Mesothelial cell of epicardium (in vitro differentiated cells): Measurements from ENCODE around the gene FAM118A. TPM values are rescaled to one million over a fixed set of nuclear protein-coding genes. Genes with fewer than 3 reads are reported as not detected.

Experiments
- DNase-seq, 2 experiments: peaks; one replicate each; pipeline ENCODE4 v3.0.0; 2021; ENCODE audit warnings: low spot score in 2 of 2; ENCODE audit not compliant: unreplicated experiment in 2 of 2
- H3K27ac Mint-ChIP-seq: 2 replicates; pipeline ENCODE4 v1.8.0; 2021; ENCODE audit warnings: mixed read lengths
- H3K27me3 Mint-ChIP-seq: 2 replicates; pipeline ENCODE4 v1.8.0; 2021; ENCODE audit warnings: low read depth, mixed read lengths
- H3K36me3 Mint-ChIP-seq: 2 replicates; pipeline ENCODE4 v1.8.0; 2021; ENCODE audit warnings: mixed read lengths
- H3K4me1 Mint-ChIP-seq: 2 replicates; pipeline ENCODE4 v1.8.0; 2021; ENCODE audit warnings: mixed read lengths
- H3K4me3 Mint-ChIP-seq: 2 replicates; pipeline ENCODE4 v1.8.0; 2021; ENCODE audit warnings: mild to moderate bottlenecking, moderate library complexity, mixed read lengths
- H3K9me3 Mint-ChIP-seq: 2 replicates; pipeline ENCODE4 v1.8.0; 2021; ENCODE audit warnings: mixed read lengths
- total RNA-seq: library from RNA; stranded (reverse); gene quantifications from 3 replicates; pipeline ENCODE4 v1.2.1, GENCODE V29; 2021
- TF ChIP-seq, protein P1 (sequence below): fragments of 200-600 bp; sonication (generic); IDR thresholded peaks from one replicate; pipeline ENCODE4 v1.5.0; 2021; ENCODE audit warnings: antibody characterized with exemption; ENCODE audit not compliant: unreplicated experiment

FAM118A gene
- total RNA-seq, 1 donor from 2014 or later: 235 TPM

DNA sequence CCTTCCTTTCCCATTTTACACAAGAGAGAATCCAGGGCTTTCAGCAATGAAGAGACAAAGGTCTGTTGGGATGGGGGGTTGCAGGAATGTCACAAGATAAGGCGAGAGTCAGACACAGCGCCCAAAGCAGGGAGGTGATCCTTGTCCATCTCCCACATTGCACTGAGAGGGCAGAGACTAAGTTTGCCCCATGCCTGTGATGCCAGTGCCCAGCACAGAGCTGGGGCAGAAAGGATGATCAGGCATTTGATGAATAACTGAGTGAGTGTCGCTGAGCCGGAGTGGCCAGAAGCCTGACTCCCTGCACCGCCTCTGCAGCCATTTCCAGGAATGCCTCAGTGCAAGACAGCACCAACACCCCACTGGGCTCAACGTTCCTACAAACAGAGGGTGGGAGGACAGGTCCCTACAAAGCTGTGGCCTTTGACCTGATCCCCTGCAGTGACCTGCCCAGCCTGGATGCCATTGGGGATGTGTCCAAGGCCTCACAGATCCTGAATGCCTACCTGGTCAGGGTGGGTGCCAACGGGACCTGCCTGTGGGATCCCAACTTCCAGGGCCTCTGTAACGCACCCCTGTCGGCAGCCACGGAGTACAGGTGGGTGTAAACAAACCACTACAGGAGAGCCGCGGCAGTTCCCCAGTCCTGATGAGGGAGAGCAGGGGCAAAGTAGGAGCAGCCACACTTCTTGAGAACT, 22.7 kb upstream of the FAM118A start:
- no peaks in the 10 kb centered on the region for H3K9me3 Mint-ChIP-seq
- H3K4me3 Mint-ChIP-seq: no peak overlapping the region
- peaks cover 6% of the 10 kb centered on the region for H3K4me1 Mint-ChIP-seq
- no peak overlapping the region for H3K27ac Mint-ChIP-seq
- H3K36me3 Mint-ChIP-seq: no peaks in the 10 kb centered on the region
- DNase-seq: no peak
- TF ChIP-seq, protein P1, sequence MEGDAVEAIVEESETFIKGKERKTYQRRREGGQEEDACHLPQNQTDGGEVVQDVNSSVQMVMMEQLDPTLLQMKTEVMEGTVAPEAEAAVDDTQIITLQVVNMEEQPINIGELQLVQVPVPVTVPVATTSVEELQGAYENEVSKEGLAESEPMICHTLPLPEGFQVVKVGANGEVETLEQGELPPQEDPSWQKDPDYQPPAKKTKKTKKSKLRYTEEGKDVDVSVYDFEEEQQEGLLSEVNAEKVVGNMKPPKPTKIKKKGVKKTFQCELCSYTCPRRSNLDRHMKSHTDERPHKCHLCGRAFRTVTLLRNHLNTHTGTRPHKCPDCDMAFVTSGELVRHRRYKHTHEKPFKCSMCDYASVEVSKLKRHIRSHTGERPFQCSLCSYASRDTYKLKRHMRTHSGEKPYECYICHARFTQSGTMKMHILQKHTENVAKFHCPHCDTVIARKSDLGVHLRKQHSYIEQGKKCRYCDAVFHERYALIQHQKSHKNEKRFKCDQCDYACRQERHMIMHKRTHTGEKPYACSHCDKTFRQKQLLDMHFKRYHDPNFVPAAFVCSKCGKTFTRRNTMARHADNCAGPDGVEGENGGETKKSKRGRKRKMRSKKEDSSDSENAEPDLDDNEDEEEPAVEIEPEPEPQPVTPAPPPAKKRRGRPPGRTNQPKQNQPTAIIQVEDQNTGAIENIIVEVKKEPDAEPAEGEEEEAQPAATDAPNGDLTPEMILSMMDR: no peak
- H3K27me3 Mint-ChIP-seq: peaks cover 35% of the 10 kb centered on the region

DNA sequence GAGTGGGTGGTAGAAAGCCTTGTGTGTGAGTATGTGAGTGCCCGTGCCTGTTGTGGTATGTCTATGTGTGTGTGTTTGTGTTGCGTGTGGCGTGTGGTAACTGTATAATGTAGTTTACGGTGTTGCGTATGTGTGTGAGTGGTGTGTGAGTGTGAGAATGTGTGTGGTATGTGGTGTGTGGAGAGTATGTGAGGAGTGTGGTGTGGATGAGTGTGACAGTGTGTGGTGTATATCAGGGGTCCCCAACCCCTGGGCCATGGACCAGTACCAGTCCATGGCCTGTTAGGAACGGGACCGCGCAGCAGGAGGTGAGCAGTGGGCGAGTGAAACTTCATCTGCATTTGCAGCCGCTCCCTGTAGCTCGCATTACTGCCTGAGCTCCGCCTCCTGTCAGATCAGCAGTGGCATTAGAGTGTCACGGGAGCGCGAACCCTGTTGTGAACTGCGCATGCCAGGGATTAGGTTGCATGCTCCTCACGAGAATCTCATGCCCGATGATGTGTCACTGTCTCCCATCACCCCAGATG, 19.3 kb upstream of the FAM118A start:
- DNase-seq: no peak
- TF ChIP-seq, protein P1: no peak
- Mint-ChIP-seq H3K27ac (no peak overlapping the region), H3K27me3 (peaks cover 10% of the 10 kb centered on the region), H3K4me3 (no peak overlapping the region), H3K4me1 (peaks cover 3% of the 10 kb centered on the region), H3K36me3 (no peaks in the 10 kb centered on the region), H3K9me3 (no peaks in the 10 kb centered on the region)

DNA sequence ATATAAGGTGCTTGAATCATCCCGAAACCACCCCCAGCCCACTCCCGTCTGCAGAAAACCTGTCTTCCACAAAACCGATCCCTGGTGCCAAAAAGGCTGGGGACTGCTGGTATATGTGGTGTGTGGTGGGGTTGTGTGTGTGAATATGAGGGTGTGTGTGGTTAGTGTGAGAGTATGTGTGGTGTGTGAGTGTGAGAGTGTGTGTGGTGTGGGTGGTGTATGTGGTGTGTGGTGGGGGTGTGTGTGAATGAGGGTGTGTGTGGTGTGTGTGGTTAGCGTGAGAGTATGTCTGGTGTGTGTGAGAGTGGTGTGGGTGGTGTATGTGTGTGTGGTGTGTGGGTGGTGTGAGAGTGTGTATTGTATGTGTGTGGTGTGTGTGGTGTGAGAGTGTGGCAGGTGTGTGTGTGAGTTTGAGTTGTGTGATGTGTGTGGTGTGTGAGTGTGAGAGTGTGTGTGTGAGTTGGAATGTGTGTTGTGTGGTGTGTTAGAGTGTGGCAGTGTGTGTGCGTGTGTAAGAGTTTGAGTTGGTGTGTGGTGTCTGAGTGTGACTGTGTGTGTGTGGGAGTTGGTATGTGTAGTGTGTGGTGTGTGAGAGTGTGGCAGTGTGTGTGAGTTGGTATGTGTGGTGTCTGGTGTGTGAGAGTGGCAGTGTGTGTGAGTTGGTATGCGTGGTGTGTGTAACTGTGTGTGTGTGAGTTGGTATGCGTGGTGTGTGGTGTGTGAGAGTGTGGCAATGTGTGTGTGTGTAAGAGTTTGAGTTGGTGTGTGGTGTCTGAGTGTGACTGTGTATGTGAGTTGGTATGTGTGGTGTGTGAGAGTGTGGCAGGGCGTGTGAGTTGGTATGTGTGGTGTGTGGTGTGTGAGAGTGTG, 18.4 kb upstream of the FAM118A start:
- H3K27me3 Mint-ChIP-seq: peaks cover 5% of the 10 kb centered on the region
- H3K4me1 Mint-ChIP-seq: peaks cover 3% of the 10 kb centered on the region
- H3K9me3 Mint-ChIP-seq: no peaks in the 10 kb centered on the region
- TF ChIP-seq, protein P1: no peak
- H3K27ac Mint-ChIP-seq: no peak overlapping the region
- H3K4me3 Mint-ChIP-seq: no peak overlapping the region
- DNase-seq: no peak
- H3K36me3 Mint-ChIP-seq: no peaks in the 10 kb centered on the region

DNA sequence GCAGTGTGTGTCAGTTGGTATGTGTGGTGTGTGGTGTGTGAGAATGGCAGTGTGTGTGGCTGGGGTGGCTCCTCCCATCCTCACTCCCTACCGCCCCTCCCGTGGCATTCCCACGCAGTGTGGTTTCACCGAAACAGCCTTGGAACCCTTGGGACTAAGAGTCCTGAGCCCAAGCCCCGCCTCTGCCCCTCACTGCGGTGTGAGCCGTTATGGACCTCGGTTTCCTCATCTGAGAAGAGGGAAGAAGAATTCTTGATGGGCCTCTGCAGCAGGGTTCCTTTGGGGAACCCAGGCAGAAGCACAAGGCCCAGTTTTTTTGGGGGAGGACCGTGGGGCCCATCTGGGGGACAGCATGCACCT, 17.8 kb upstream of the FAM118A start:
- no peak overlapping the region for H3K4me3 Mint-ChIP-seq
- H3K9me3 Mint-ChIP-seq: no peaks in the 10 kb centered on the region
- H3K36me3 Mint-ChIP-seq: no peaks in the 10 kb centered on the region
- TF ChIP-seq, protein P1: no peak
- no peak overlapping the region for H3K27ac Mint-ChIP-seq
- H3K4me1 Mint-ChIP-seq: peaks cover 3% of the 10 kb centered on the region
- DNase-seq: no peak
- H3K27me3 Mint-ChIP-seq: no peaks in the 10 kb centered on the region

DNA sequence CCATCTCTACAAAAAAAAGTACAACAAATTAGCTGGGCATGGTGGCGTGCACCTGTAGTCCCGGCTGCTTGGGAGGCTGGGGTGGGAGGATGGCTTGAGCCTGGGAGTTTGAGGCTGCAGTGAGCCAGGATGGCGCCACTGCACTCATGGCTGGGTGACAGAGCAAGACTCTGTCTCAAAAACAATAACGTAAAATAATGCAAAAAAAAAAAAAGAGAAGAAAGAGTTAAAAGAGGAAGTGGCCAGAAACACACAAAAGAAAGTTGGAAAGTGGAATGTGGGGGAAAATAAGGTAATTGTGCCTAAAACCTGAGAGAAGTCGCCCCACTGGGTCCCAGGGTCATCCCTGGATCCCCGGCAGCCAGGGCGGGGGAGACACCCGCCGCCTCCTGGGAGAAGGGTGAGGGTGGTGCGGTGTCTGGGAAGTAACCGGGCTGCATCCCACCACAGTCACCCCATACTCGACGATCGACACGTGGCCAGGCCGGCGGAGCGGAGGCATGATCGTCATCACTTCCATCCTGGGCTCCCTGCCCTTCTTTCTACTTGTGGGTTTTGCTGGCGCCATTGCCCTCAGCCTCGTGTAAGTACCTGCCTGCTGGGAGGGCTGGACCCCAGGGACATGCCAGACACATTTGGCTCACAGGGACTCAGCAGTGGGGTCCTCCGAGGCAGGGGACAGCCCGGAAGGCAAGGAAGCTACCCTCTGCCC, 16.8 kb upstream of the FAM118A start:
- Mint-ChIP-seq H3K36me3 (no peaks in the 10 kb centered on the region), H3K4me1 (peaks cover 3% of the 10 kb centered on the region), H3K9me3 (no peaks in the 10 kb centered on the region), H3K27ac (no peak overlapping the region), H3K4me3 (no peak overlapping the region), H3K27me3 (no peaks in the 10 kb centered on the region)
- no peak for DNase-seq
- TF ChIP-seq, protein P1: no peak
